HG02970 (cell line): Measurements from ENCODE around the gene MAMSTR.
A peak's percentile ranks its signal among the peaks of the same experiment; 100 is the strongest.

Experiments used
- ATAC-seq: cut with Tn5 transposase; IDR thresholded peaks from one replicate; pipeline ENCODE4 v1.9.1; 2021; ENCODE audit warnings: mild to moderate bottlenecking, moderate library complexity, moderate number of reproducible peaks; ENCODE audit not compliant: unreplicated experiment, low FRiP score

MAMSTR gene

GRCh38 chr19:48746738-48747575 is 27.4 kb upstream of the MAMSTR start, which contains the start of gene IZUMO1:
Gene IZUMO1, minus strand, starts transcription at chr19:48746909. Its CDS starts 1,050 bp downstream, at chr19:48745859.
- ATAC-seq, result no peak

- ATAC-seq, result no peak
These were observed 26.6 kb upstream of the MAMSTR start for GRCh38 chr19:48746110-48746509.

GRCh38 chr19:48745208-48745995 is 25.9 kb upstream of the MAMSTR start:
- ATAC-seq, result no peak

GRCh38 chr19:48742096-48742495 is 22.6 kb upstream of the MAMSTR start:
- no peak for ATAC-seq

GRCh38 chr19:48741129-48741999 is 21.8 kb upstream of the MAMSTR start:
- ATAC-seq, result no peak

- ATAC-seq, result no peak
These were observed 20.8 kb upstream of the MAMSTR start, which contains the start of gene RASIP1 for GRCh38 chr19:48740164-48740972. Gene RASIP1, minus strand, starts transcription at chr19:48740610. Its CDS starts 328 bp downstream, at chr19:48740282.

- ATAC-seq, result no peak
These were observed 20.1 kb upstream of the MAMSTR start for GRCh38 chr19:48739404-48740163.

- ATAC-seq, result peak; percentile 84
These were observed 19.3 kb upstream of the MAMSTR start for GRCh38 chr19:48738557-48739403.

- ATAC-seq, result no peak
These were observed 18.0 kb upstream of the MAMSTR start for GRCh38 chr19:48737360-48737998.

- no peak for ATAC-seq
These were observed 15.6 kb upstream of the MAMSTR start for GRCh38 chr19:48735031-48735615.

GRCh38 chr19:48734625-48735024 is 15.1 kb upstream of the MAMSTR start:
- no peak for ATAC-seq

GRCh38 chr19:48731452-48731851 is 11.9 kb upstream of the MAMSTR start:
- no peak for ATAC-seq

GRCh38 chr19:48728911-48729664 is 9.6 kb upstream of the MAMSTR start:
- ATAC-seq, result no peak

- ATAC-seq, result no peak
These were observed 7.0 kb upstream of the MAMSTR start for GRCh38 chr19:48726556-48726955.

- ATAC-seq, result no peak
These were observed 5.5 kb upstream of the MAMSTR start for GRCh38 chr19:48724796-48725753.
